ENCODE data around the gene ADCY5.

The ADCY5 gene

GRCh38 chr3:123423806-123424205, 25.1 kb downstream of the ADCY5 start:
- no peak for TF ChIP-seq CTCF (IDR thresholded peaks at IDR 0.05; ENCODE audit: insufficient read depth, low read depth, low read length, missing control alignments)
- DNase-seq (ENCODE audit: low read depth): no peak

GRCh38 chr3:123423031-123423430, 25.9 kb downstream of the ADCY5 start:
- no peak for DNase-seq (ENCODE audit: low read depth)
- no peak for TF ChIP-seq CTCF (IDR thresholded peaks at IDR 0.05; ENCODE audit: insufficient read depth, low read depth, low read length, missing control alignments)
- no peak overlapping the region for H3K4me3 ChIP-seq (ENCODE audit: low read length)

More at GRCh38 chr3:123423806-123424205, 25.1 kb downstream of the ADCY5 start:
- H3K4me3 ChIP-seq (ENCODE audit: low read length): no peak overlapping the region

GRCh38 chr3:123422457-123422856, 26.4 kb downstream of the ADCY5 start:
- no peak for DNase-seq (ENCODE audit: low read depth)
- no peak overlapping the region for H3K4me3 ChIP-seq (ENCODE audit: low read length)
- TF ChIP-seq CTCF (IDR thresholded peaks at IDR 0.05; ENCODE audit: insufficient read depth, low read depth, low read length, missing control alignments): no peak

- H3K4me3 ChIP-seq (ENCODE audit: low read length): no peak overlapping the region
- peak; percentile 20 for DNase-seq (ENCODE audit: low read depth)
- no peak for TF ChIP-seq CTCF (IDR thresholded peaks at IDR 0.05; ENCODE audit: insufficient read depth, low read depth, low read length, missing control alignments)
Observed at GRCh38 chr3:123421353-123422174, 27.3 kb downstream of the ADCY5 start.

- no peak overlapping the region for H3K4me3 ChIP-seq (ENCODE audit: low read length)
- no peak for TF ChIP-seq CTCF (IDR thresholded peaks at IDR 0.05; ENCODE audit: insufficient read depth, low read depth, low read length, missing control alignments)
- DNase-seq (ENCODE audit: low read depth): no peak
Observed at GRCh38 chr3:123420416-123420968, 28.4 kb downstream of the ADCY5 start.

- H3K4me3 ChIP-seq (ENCODE audit: low read length): no peak overlapping the region
- no peak for TF ChIP-seq CTCF (IDR thresholded peaks at IDR 0.05; ENCODE audit: insufficient read depth, low read depth, low read length, missing control alignments)
- no peak for DNase-seq (ENCODE audit: low read depth)
Observed at GRCh38 chr3:123419850-123420297, 29.0 kb downstream of the ADCY5 start.
